Measurements from ENCODE around the gene UPK3BL2. TPM values are rescaled to one million over a fixed set of nuclear protein-coding genes. Genes with fewer than 3 reads are reported as not detected.
"Not testable (repeated sequence)": the region's sequence is repeated elsewhere in the genome, so short reads cannot be mapped to it uniquely, and the experiment has no call there.

The UPK3BL2 gene
- total RNA-seq, 1 donor from 2014 or later, result 10.3 TPM

DNA sequence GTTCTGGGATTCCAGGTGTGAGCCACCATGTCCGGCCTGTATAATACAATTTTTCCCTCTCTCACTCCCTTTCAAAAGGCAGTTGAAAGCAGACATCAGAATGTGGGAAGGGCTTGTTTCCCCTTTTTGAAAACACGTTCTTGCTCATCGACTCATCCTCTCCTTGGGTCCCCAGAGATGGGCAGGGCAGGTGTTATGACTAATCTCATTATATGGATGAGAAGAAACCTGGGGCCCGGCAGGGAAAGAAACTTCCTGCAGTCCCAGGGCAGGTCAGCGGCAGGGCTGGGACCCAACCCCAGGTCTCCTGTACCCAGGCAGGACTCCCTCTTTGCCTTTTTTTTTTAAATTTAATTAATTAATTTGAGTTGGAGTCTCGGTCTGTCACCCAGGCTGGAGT lies 2.9 kb upstream of the UPK3BL2 start:
- not testable (repeated sequence) for H3K4me1 Mint-ChIP-seq; H3K36me3 Mint-ChIP-seq; H3K27ac Mint-ChIP-seq; H3K4me3 Mint-ChIP-seq; DNase-seq (ENCODE audit: low spot score in 2 of 2, unreplicated experiment in 2 of 2); H3K27me3 Mint-ChIP-seq (ENCODE audit: low read depth); H3K9me3 Mint-ChIP-seq

DNA sequence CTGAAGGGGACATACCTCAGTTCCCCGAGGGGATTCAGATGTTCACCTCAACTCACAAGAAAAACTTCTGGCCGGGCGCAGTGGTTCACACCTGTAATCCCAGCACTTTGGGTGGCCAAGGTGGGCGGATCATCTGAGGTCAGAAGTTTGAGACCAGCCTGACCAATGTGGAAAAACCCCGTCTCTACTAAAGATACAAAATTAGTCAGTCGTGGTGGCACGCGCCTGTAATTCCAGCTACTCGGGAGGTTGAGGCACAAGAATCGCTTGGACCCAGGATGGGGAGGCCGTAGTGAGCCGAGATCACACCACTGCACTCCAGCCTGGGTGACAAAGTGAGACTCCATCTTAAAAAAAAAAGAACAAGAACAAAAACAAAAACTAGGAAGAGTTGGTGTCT lies 1.8 kb upstream of the UPK3BL2 start:
- not testable (repeated sequence) for H3K27ac Mint-ChIP-seq; H3K4me1 Mint-ChIP-seq; H3K4me3 Mint-ChIP-seq; H3K36me3 Mint-ChIP-seq; H3K27me3 Mint-ChIP-seq (ENCODE audit: low read depth); DNase-seq (ENCODE audit: low spot score in 2 of 2, unreplicated experiment in 2 of 2); H3K9me3 Mint-ChIP-seq

DNA sequence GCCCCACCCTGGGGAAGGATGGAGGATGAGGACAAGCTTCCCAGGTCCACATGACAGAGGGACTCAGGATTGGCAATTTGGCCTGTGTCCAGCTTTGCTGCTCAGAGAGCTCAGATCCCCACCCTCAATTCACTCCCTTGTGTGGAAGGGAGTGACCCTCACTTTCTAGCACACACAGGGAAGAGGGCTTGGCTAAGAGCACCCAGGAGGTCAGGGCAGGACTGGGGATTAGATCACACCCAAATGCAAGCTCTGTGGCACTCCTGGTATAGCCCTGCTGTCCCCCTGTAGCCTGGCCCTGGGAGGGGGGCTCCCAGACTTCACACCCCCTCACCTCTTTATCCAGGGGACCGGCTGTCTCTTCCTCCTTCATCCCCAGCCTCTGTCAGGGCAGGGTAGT lies 876 bp upstream of the UPK3BL2 start:
- not testable (repeated sequence) for H3K36me3 Mint-ChIP-seq, H3K27ac Mint-ChIP-seq

GRCh38 chr7:102542771-102543170 lies 725 bp downstream of the UPK3BL2 start:
- not testable (repeated sequence) for H3K27ac Mint-ChIP-seq; H3K36me3 Mint-ChIP-seq; H3K4me1 Mint-ChIP-seq; H3K9me3 Mint-ChIP-seq; H3K4me3 Mint-ChIP-seq; DNase-seq (ENCODE audit: low spot score in 2 of 2, unreplicated experiment in 2 of 2); H3K27me3 Mint-ChIP-seq (ENCODE audit: low read depth)

More for the DNA sequence above, 876 bp upstream of the UPK3BL2 start:
- DNase-seq (ENCODE audit: low spot score in 2 of 2, unreplicated experiment in 2 of 2); H3K4me1 Mint-ChIP-seq; H3K27me3 Mint-ChIP-seq (ENCODE audit: low read depth); H3K9me3 Mint-ChIP-seq; H3K4me3 Mint-ChIP-seq: not testable (repeated sequence)

DNA sequence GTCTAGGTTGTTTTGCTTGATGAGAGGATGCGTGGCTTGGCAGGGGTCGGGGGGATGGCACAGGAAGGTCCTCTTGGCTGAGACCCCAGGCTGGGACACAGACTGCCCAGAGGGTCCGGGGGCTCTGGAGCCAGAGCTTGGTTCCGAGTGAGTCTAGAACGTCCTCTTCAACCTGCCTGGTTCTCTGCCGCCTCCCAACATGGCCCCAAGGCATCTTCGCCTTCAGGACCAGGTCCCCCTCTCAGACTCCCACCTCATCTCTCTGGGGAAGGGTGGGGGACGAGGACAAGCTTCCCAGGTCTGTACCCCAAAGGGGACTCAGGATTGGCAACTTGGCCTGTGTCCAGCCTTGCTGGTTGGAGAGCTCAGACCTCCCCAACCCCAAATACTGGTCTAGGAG lies 1.4 kb downstream of the UPK3BL2 start:
- not testable (repeated sequence) for H3K27ac Mint-ChIP-seq; H3K36me3 Mint-ChIP-seq; H3K9me3 Mint-ChIP-seq; H3K27me3 Mint-ChIP-seq (ENCODE audit: low read depth); DNase-seq (ENCODE audit: low spot score in 2 of 2, unreplicated experiment in 2 of 2); H3K4me1 Mint-ChIP-seq; H3K4me3 Mint-ChIP-seq

- H3K36me3 Mint-ChIP-seq; H3K4me1 Mint-ChIP-seq; H3K27me3 Mint-ChIP-seq (ENCODE audit: low read depth); H3K27ac Mint-ChIP-seq; H3K9me3 Mint-ChIP-seq; H3K4me3 Mint-ChIP-seq; DNase-seq (ENCODE audit: low spot score in 2 of 2, unreplicated experiment in 2 of 2): not testable (repeated sequence)
Observed at GRCh38 chr7:102540604-102541003, 2.9 kb downstream of the UPK3BL2 start.

- H3K4me3 Mint-ChIP-seq; H3K27me3 Mint-ChIP-seq (ENCODE audit: low read depth); H3K9me3 Mint-ChIP-seq; H3K36me3 Mint-ChIP-seq; DNase-seq (ENCODE audit: low spot score in 2 of 2, unreplicated experiment in 2 of 2); H3K27ac Mint-ChIP-seq; H3K4me1 Mint-ChIP-seq: not testable (repeated sequence)
Observed at GRCh38 chr7:102535062-102535615, 8.4 kb downstream of the UPK3BL2 start.

DNA sequence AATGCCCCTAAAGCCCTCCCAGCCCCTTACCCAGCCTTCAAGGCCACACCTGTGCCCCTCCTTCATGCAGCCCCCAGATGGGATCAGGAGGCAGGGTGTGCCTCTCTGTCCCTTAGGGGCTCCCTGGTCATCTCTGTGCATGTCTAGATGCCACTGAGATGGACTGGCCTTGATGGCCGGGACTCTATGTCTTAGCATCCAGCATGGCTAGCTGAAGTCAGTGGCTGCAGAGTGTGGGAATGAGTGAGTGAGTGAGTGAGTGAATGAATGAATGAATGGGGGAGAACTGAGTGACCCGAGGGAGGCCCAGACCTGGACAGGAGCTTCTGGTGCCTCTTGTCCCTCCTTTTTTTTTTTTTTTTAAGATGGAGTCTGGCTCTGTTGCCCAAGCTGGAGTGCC lies 11.4 kb downstream of the UPK3BL2 start:
- H3K4me1 Mint-ChIP-seq, H3K9me3 Mint-ChIP-seq, H3K4me3 Mint-ChIP-seq: not testable (repeated sequence)

GRCh38 chr7:102531583-102531982 lies 11.9 kb downstream of the UPK3BL2 start:
- H3K4me1 Mint-ChIP-seq; H3K9me3 Mint-ChIP-seq; DNase-seq (ENCODE audit: low spot score in 2 of 2, unreplicated experiment in 2 of 2); H3K27me3 Mint-ChIP-seq (ENCODE audit: low read depth); H3K4me3 Mint-ChIP-seq; H3K36me3 Mint-ChIP-seq; H3K27ac Mint-ChIP-seq: not testable (repeated sequence)

More for the DNA sequence above, 11.4 kb downstream of the UPK3BL2 start:
- not testable (repeated sequence) for H3K36me3 Mint-ChIP-seq; DNase-seq (ENCODE audit: low spot score in 2 of 2, unreplicated experiment in 2 of 2); H3K27me3 Mint-ChIP-seq (ENCODE audit: low read depth); H3K27ac Mint-ChIP-seq

DNA sequence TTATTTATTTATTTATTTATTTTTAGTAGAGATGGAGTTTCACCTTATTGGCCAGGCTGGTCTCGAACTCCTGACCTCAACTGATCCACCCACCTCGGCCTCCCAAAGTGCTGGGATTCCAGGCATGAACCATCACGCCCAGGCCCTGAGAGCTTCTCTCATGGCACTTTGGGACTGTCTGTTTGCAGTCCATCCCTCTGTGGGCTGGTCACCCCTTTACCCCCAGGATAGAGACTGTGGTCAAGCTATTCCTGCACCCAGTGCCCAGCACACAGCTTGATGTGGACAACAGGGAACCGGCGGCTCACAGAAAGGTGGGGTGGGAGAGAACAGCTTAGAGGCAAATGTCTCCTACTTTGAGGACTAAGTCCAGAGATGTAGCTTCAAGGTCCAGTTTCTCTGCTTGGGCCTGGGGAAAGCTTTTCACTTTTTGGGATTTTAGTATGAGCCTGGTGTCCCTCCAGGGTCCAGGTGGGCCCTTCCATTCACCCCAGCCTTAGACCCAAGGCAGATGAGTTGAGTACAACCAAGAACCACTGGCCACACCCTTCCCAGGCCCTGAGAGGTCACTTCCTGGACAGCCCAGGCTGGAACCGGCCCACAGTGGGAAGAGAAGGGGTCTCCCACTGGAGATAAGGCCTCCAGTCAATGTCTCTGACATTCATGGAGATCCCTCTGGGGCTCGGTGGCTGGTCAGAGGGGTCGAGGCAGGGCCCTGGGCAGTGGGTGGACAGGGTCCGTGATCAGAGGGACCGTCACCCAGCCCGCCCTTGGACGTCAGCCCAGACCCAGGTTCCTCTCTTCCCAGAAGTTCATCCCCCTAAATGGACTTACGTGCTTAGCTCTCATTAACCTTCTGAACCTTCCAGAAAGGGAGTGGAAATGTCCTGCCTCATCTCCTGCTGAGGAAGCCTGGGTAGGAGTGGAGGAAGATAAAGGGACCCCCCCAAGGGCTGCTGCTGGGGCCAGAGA lies 15.4 kb downstream of the UPK3BL2 start:
- H3K27ac Mint-ChIP-seq; H3K4me1 Mint-ChIP-seq; DNase-seq (ENCODE audit: low spot score in 2 of 2, unreplicated experiment in 2 of 2); H3K27me3 Mint-ChIP-seq (ENCODE audit: low read depth); H3K4me3 Mint-ChIP-seq; H3K36me3 Mint-ChIP-seq; H3K9me3 Mint-ChIP-seq: not testable (repeated sequence)

DNA sequence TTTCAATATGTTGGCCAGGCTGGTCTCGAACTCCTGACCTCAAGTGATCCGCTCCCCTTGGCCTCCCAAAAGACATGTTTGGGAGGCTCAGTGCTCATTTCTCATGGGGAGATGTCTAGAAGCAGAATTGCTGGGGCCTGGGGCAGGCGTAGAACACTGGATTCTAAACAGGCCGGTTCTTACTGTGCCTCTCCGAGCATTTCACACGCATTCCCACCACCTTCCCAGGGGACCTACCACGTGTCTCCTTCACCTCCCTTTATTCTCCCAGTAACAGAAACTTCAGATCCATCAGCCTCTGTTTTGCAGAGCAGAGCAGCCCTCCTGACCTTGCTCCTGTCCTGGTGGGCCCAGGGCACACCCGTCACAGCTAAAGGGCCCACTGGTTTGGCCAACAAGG lies 16.3 kb downstream of the UPK3BL2 start:
- H3K27ac Mint-ChIP-seq; H3K27me3 Mint-ChIP-seq (ENCODE audit: low read depth); DNase-seq (ENCODE audit: low spot score in 2 of 2, unreplicated experiment in 2 of 2); H3K36me3 Mint-ChIP-seq; H3K4me1 Mint-ChIP-seq; H3K4me3 Mint-ChIP-seq; H3K9me3 Mint-ChIP-seq: not testable (repeated sequence)

GRCh38 chr7:102524803-102525202 lies 18.7 kb downstream of the UPK3BL2 start:
- H3K4me1 Mint-ChIP-seq, result not testable (repeated sequence)

DNA sequence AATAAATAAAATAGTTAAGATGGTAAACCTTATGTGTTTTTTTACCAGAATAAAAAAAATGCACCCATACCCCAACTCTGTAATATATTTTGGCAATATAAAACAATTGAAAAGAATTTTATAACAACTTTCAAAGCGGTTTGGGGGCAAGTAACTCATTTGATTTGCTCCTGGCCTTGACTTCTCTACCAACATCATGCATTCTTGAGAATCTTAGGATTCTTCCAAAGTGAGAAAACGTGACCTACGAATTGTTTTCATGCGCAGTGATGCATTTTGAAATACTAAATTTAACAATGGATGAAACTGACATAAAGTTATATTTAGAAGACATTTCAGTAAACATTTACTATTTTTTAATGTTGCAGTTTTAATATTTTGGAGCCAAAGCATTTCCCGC lies 22.7 kb downstream of the UPK3BL2 start:
- H3K36me3 Mint-ChIP-seq; DNase-seq (ENCODE audit: low spot score in 2 of 2, unreplicated experiment in 2 of 2); H3K4me1 Mint-ChIP-seq; H3K27ac Mint-ChIP-seq; H3K27me3 Mint-ChIP-seq (ENCODE audit: low read depth); H3K4me3 Mint-ChIP-seq; H3K9me3 Mint-ChIP-seq: not testable (repeated sequence)

More at GRCh38 chr7:102524803-102525202, 18.7 kb downstream of the UPK3BL2 start:
- H3K36me3 Mint-ChIP-seq; H3K4me3 Mint-ChIP-seq; H3K9me3 Mint-ChIP-seq; DNase-seq (ENCODE audit: low spot score in 2 of 2, unreplicated experiment in 2 of 2); H3K27ac Mint-ChIP-seq; H3K27me3 Mint-ChIP-seq (ENCODE audit: low read depth): not testable (repeated sequence)

DNA sequence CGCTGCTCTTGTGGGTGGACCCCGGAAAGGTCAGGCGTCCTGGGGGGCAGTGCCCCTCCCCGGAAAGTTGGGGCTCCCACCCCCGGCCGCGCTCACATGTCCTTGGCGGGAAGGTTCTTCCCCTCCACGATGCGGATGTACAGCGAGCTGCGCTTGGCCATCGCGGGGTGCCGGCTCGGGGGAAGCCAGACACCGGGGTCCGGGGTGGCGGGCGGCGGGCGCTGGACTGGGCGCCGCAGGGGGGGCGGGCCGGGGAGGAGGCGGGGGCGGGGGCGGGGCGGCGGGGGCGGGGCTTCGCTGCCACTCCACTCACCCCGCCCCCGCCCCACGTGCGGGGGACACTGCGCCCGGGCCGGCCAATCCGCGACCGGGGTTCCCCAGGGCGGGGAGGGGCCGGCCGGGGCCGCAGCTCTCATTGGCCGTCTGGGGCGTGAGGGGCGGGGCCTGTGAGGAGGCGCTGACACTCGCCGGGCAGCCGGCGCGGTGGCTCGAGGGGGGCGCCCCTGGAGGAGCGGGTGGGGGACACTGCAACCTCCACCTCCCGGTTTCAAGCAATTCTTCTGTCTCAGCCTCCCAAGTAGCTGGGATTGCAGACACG lies 25.8 kb downstream of the UPK3BL2 start, which contains the start of gene RASA4B:
Gene RASA4B (minus strand): TSS at position 228 of the 598 bp plus-strand sequence. CDS start 67 bp downstream, at position 161.
- not testable (repeated sequence) for H3K27ac Mint-ChIP-seq; H3K4me1 Mint-ChIP-seq; H3K36me3 Mint-ChIP-seq; H3K9me3 Mint-ChIP-seq; H3K27me3 Mint-ChIP-seq (ENCODE audit: low read depth); DNase-seq (ENCODE audit: low spot score in 2 of 2, unreplicated experiment in 2 of 2)
- H3K4me3 Mint-ChIP-seq, result peak within 1 kb of the TSS; percentile 41

Measured in mesothelial cell of epicardium (in vitro differentiated cells).